A549 (cell line): ENCODE results near the gene ALPI. TPM values are rescaled to one million over a fixed set of nuclear protein-coding genes. Genes with fewer than 3 reads are reported as not detected.

Experiments
- ATAC-seq, 2 experiments: fragments of 200-7000 bp in 1 of 2; fragments of >200 bp in 1 of 2; cut with Nextera tagmentation in 1 of 2; cut with Tn5 transposase in 1 of 2; 3 replicates each; pipeline versions ENCODE4 v1.8.0 to v1.9.1; 2018 to 2020; ENCODE audit warnings: mild to moderate bottlenecking in 1 of 2, moderate library complexity in 1 of 2
- CTCF ChIA-PET: fragments of 300-600 bp; sonication (Branson Sonifier 250); formaldehyde crosslinking; extraction: SDS; loops from one replicate; lab custom pipeline; 2021; ENCODE audit warnings: antibody characterized with exemption, inconsistent platforms; lab: Yijun Ruan, JAX
- POLR2A ChIA-PET: fragments of 350-600 bp; formaldehyde crosslinking; extraction: SDS; loops from one replicate; lab custom pipeline; 2021; ENCODE audit warnings: antibody characterized with exemption, inconsistent platforms; lab: Yijun Ruan, JAX
- DNase-seq, 2 experiments: peaks; one replicate each; pipeline versions ENCODE4 v3.0.0 to v3.0.0-alpha.2; 2011 to 2016; ENCODE audit warnings: low read depth in 1 of 2, low spot score in 1 of 2
- FAIRE-seq: peaks from 2 replicates; lab custom pipeline; 2011; peaks lifted over from hg19 to GRCh38; lab: Jason Lieb, UNC
- H3K27ac ChIP-seq, 2 experiments: fragments of >200 bp; sonication (Bioruptor Twin); formaldehyde crosslinking; 3 replicates each; pipeline ENCODE4 v1.5.1; 2016 to 2017
- H3K4me1 ChIP-seq: fragments of >200 bp; sonication (Bioruptor Twin); formaldehyde crosslinking; 3 replicates; pipeline ENCODE4 v1.6.1; 2016
- H3K4me2 ChIP-seq: fragments of >200 bp; sonication (Bioruptor Twin); formaldehyde crosslinking; 3 replicates; pipeline ENCODE4 v1.6.1; 2016
- H3K4me3 ChIP-seq: fragments of >200 bp; sonication (Bioruptor Twin); formaldehyde crosslinking; 3 replicates; pipeline ENCODE4 v1.5.1; 2016
- H3K9me3 ChIP-seq: fragments of >200 bp; sonication (Bioruptor Twin); formaldehyde crosslinking; 3 replicates; pipeline ENCODE4 v1.6.1; 2016
- CBX8 ChIP-seq: fragments of 200-600 bp; sonication (generic); IDR thresholded peaks from 2 replicates; pipeline ENCODE4 v1.6.1; 2016
- EHF ChIP-seq: fragments of 250-450 bp; sonication (Bioruptor Pico); IDR thresholded peaks from 2 replicates; pipeline ENCODE4 v1.5.0; 2020; ENCODE audit warnings: mild to moderate bottlenecking
- EHMT2 ChIP-seq: fragments of 200-600 bp; sonication (generic); IDR thresholded peaks from 2 replicates; pipeline ENCODE4 v1.6.1; 2016; ENCODE audit warnings: antibody characterized with exemption, low read depth, mild to moderate bottlenecking, moderate library complexity
- FOSB ChIP-seq: fragments of 250-450 bp; sonication (Bioruptor Pico); IDR thresholded peaks from 2 replicates; pipeline ENCODE4 v1.5.0; 2020; ENCODE audit warnings: mild to moderate bottlenecking, moderate library complexity
- FOSL2 ChIP-seq, 2 experiments: fragments of 450-650 bp in 1 of 2; fragments of >200 bp in 1 of 2; sonication (Bioruptor Twin) in 1 of 2; formaldehyde crosslinking; IDR thresholded peaks; 2 replicates each; pipeline versions ENCODE4 v1.5.0 to v1.6.1; 2016 to 2020; ENCODE audit warnings: mild to moderate bottlenecking in 1 of 2, moderate library complexity in 1 of 2
- FOXS1 ChIP-seq: fragments of 250-450 bp; sonication (Bioruptor Pico); IDR thresholded peaks from 2 replicates; pipeline ENCODE4 v1.5.0; 2020; ENCODE audit warnings: mild to moderate bottlenecking, moderate library complexity
- GATA3 ChIP-seq: IDR thresholded peaks from 2 replicates; pipeline ENCODE4 v1.6.1; 2012; ENCODE audit warnings: borderline replicate concordance
- HDAC2 ChIP-seq: fragments of 200-600 bp; sonication (generic); IDR thresholded peaks from 2 replicates; pipeline ENCODE4 v1.6.1; 2016
- JUNB ChIP-seq: fragments of >200 bp; sonication (Bioruptor Twin); formaldehyde crosslinking; IDR thresholded peaks from 2 replicates; pipeline ENCODE4 v1.6.1; 2016
- MAFK ChIP-seq: fragments of 450-650 bp; IDR thresholded peaks from 2 replicates; pipeline ENCODE4 v1.6.1; 2014; ENCODE audit not compliant: partially characterized antibody
- MYC ChIP-seq: IDR thresholded peaks from 2 replicates; pipeline ENCODE4 v1.6.1; 2012; ENCODE audit warnings: mild to moderate bottlenecking, inconsistent platforms, low read length, improper control_type of control experiment, borderline replicate concordance
- REST ChIP-seq: fragments of 200-600 bp; sonication (generic); IDR thresholded peaks from 2 replicates; pipeline ENCODE4 v1.6.1; 2016; ENCODE audit warnings: antibody characterized with exemption, mild to moderate bottlenecking, moderate library complexity
- RFX5 ChIP-seq: fragments of 450-650 bp; IDR thresholded peaks from 2 replicates; pipeline ENCODE4 v1.7.1; 2014; ENCODE audit warnings: antibody characterized with exemption, mild to moderate bottlenecking, moderate library complexity
- RNF2 ChIP-seq: fragments of 200-600 bp; sonication (generic); IDR thresholded peaks from 2 replicates; pipeline ENCODE4 v1.6.1; 2016; ENCODE audit warnings: low read depth, mild to moderate bottlenecking, antibody characterized with exemption, moderate library complexity, borderline replicate concordance
- TFCP2L1 ChIP-seq: fragments of 250-450 bp; sonication (Bioruptor Pico); IDR thresholded peaks from 2 replicates; pipeline ENCODE4 v1.5.0; 2021; ENCODE audit warnings: mild to moderate bottlenecking
- ZC3H11A ChIP-seq: fragments of 450-650 bp; IDR thresholded peaks from 2 replicates; pipeline ENCODE4 v1.6.1; 2014; ENCODE audit warnings: antibody characterized with exemption, mild to moderate bottlenecking
- ZSCAN20 ChIP-seq: fragments of 250-450 bp; sonication (Bioruptor Pico); IDR thresholded peaks from 2 replicates; pipeline ENCODE4 v1.8.0; 2022; ENCODE audit warnings: mild to moderate bottlenecking, moderate library complexity
- WGBS: methylation state at CpG from one replicate; pipeline ENCODE4 v1.1.6; 2017; ENCODE audit errors: missing lambda C conversion rate; 5-methylcytosine and 5-hydroxymethylcytosine counted together
- polyA plus RNA-seq, 4 experiments: library from polyadenylated mRNA; depleted of rRNA in 3 of 4; stranded (reverse); fragments of >200 nt; fragmentation: RNase III in 1 of 4; extraction: RNeasy Plus Mini Kit Qiagen cat#74134 plus additional on column Dnase treatment in 1 of 4; gene quantifications; 2 replicates in 3 of 4; 3 replicates in 1 of 4; pipeline ENCODE4 v1.2.3, GENCODE V29; 2011 to 2017
- TF ChIP-seq, protein P1 (sequence below): fragments of 450-650 bp; IDR thresholded peaks from 2 replicates; pipeline ENCODE4 v1.6.1; 2014; ENCODE audit warnings: antibody characterized with exemption

The ALPI gene
- polyA plus RNA-seq, 2 of the 4 experiments (the other 2 are of a cell fraction) = 0.05 TPM; not detected in 1

DNA sequence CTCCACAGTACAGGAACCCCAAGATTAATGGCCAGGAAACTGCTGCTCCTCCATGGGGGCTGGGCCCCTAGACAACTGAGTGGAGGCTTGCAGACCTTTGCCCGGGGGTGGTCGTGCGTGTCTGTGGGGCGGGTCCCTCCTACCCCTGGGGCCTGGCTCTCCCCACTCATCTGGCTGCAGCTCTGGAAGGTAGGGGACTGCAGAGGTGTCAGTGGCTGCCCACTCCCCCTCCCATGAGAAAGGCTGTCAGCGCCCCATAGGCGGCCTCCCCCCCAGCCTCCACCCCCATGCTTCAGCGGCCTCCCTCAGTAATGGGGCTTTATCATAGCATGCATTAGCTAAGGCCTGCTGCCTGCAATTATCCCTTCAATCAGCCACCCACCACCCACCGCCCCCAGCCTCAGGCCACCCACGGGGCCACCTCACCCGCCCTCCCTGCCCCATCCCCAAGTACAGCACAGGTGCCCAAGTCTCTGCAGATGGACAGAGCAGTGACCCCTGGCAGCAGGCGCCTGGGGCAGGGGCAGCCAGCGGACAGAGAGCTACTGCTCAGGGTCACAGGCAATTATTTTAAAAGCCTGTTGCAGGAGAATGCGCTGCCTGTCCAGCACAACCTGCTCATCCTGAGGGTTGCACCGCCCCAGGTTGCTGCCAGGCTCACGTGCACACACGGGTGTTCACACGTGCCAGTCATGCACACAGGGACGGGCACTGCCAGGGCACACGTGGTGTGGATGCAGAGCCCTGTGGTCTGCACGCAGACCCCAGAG lies 40.7 kb downstream of the ALPI start:
- Histone ChIP-seq H3K9me3 (no peaks in the 10 kb centered on the region), H3K27ac (no peak overlapping the region), H3K4me2 (no peak overlapping the region), H3K4me1 (peaks cover 3% of the 10 kb centered on the region; the same call in 2 of the 3 replicates), H3K4me3 (no peak overlapping the region)
- WGBS = no CpG with 5 or more reads among the region's 20 CpGs
- CTCF ChIA-PET = interaction anchor here (1.2 to 1.6 kb wide), 2 partner anchors 25 to 27 kb away, joined by 3 to 4 read pairs; no protein-coding TSS in a partner anchor
- no peak for TF ChIP-seq ZC3H11A
- TF ChIP-seq REST = no peak
- POLR2A ChIA-PET = no interaction called here
- ATAC-seq (no peak), FAIRE-seq (no peak), DNase-seq (no peak)

DNA sequence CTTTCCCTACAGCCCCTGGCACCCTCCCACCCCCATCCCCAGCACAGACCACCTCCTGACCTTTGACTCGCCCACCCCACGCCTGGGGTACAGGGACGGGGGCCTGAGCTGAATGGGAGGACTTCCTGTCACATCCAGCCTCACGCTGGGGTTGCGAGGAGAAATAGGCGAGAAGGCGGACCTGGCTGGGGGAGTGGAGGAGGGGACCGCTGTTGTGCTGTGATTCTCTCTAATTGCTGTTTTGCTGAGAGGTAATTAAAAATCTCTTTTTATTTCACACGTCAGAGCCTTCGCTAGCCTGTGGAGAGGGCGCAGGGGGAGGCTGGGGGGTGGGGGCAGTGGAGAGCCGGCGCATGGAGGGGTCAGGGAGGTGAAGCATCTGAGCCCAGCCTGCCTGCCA lies 41.4 kb downstream of the ALPI start:
- WGBS = 92% methylated on average over 9 of the region's 13 CpGs
- H3K9me3 ChIP-seq = no peaks in the 10 kb centered on the region
- no peak for TF ChIP-seq ZSCAN20 (CRISPR knock-in tag)
- no peak for TF ChIP-seq TFCP2L1 (CRISPR knock-in tag)
- TF ChIP-seq FOSB (CRISPR knock-in tag) = no peak
- no peak for TF ChIP-seq RFX5
- TF ChIP-seq MAFK = no peak
- TF ChIP-seq ZC3H11A = no peak
- no peak for TF ChIP-seq JUNB
- no peak for TF ChIP-seq EHMT2
- TF ChIP-seq, protein P1, sequence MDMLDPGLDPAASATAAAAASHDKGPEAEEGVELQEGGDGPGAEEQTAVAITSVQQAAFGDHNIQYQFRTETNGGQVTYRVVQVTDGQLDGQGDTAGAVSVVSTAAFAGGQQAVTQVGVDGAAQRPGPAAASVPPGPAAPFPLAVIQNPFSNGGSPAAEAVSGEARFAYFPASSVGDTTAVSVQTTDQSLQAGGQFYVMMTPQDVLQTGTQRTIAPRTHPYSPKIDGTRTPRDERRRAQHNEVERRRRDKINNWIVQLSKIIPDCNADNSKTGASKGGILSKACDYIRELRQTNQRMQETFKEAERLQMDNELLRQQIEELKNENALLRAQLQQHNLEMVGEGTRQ = no peak
- no peak for TF ChIP-seq HDAC2
- no peak for TF ChIP-seq CBX8
- no peak for TF ChIP-seq RNF2
- no peak for TF ChIP-seq EHF (CRISPR knock-in tag)
- no peak for TF ChIP-seq MYC
- TF ChIP-seq REST = no peak
- no peak for TF ChIP-seq FOSL2 (IDR thresholded peaks at IDR 0.05)
- no peak for TF ChIP-seq FOSL2 (CRISPR knock-in tag; IDR thresholded peaks at IDR 0.05)
- no peak for TF ChIP-seq GATA3
- TF ChIP-seq FOXS1 (CRISPR knock-in tag) = no peak
- TF ChIP-seq, all 56 proteins: peak for 0
- ChIA-PET POLR2A (no interaction called here), CTCF (interaction anchor here (1.6 kb wide), 1 partner anchor 27 kb away, joined by 4 read pairs; no protein-coding TSS in a partner anchor)
- H3K4me2 ChIP-seq = no peak overlapping the region
- no peak overlapping the region for H3K27ac ChIP-seq
- ATAC-seq = no peak
- H3K4me3 ChIP-seq = no peak overlapping the region
- H3K4me1 ChIP-seq = peaks cover 10% of the 10 kb centered on the region
- no peak for FAIRE-seq
- DNase-seq = no peak
